Adrenal gland (tissue), 12 donors: ENCODE results near the gene YIF1B. TPM values are rescaled to one million over a fixed set of nuclear protein-coding genes. Genes with fewer than 3 reads are reported as not detected.

Experiments used
- DNase-seq, 7 donors: peaks; one replicate each; pipeline ENCODE4 v3.0.0-alpha.2; 2019 to 2020
- H3K27ac ChIP-seq, 5 donors: fragments of 200-600 bp; sonication (generic) in 4 of 5; 1 replicate in 3 of 5; 2 replicates in 2 of 5; pipeline versions ENCODE4 v1.5.1 to v1.8.0; 2016 to 2020; ENCODE audit warnings: mild to moderate bottlenecking in 1 of 5
- H3K27me3 ChIP-seq: fragments of 200-600 bp; 2 replicates; pipeline ENCODE4 v1.8.0; 2021
- H3K36me3 ChIP-seq, 2 donors: fragments of 200-600 bp; replicated peaks in 1 of 2; 1 replicate in 1 of 2; 2 replicates in 1 of 2; pipeline versions ENCODE4 v1.5.1 to v1.8.0; 2018 to 2022
- H3K4me1 ChIP-seq, 2 donors: fragments of 200-600 bp; replicated peaks in 1 of 2; 1 replicate in 1 of 2; 2 replicates in 1 of 2; pipeline versions ENCODE4 v1.5.1 to v1.8.0; 2018 to 2021
- H3K4me3 ChIP-seq, 4 donors: fragments of 200-600 bp; sonication (generic) in 3 of 4; one replicate each; pipeline ENCODE4 v1.5.1; 2016 to 2018
- H3K9me3 ChIP-seq, 3 donors: fragments of 200-600 bp; sonication (generic) in 1 of 3; replicated peaks in 1 of 3; 1 replicate in 2 of 3; 2 replicates in 1 of 3; pipeline versions ENCODE4 v1.5.1 to v1.8.0; 2016 to 2021
- POLR2A ChIP-seq, 2 donors: fragments of 450-650 bp; IDR thresholded peaks; one replicate each; pipeline ENCODE4 v1.6.1; 2017; ENCODE audit warnings: antibody characterized with exemption in 2 of 2, mild to moderate bottlenecking in 2 of 2, moderate library complexity in 1 of 2
- WGBS, 4 donors: extraction: QIAGEN DNeasy Blood & Tissue Kit in 2 of 4; methylation state at CpG; one replicate each; pipeline versions ENCODE4 v1.1.5 to v1.1.7; 2013 to 2017; 5-methylcytosine and 5-hydroxymethylcytosine counted together
- intact Hi-C, 2 donors: fragments of 100-400 bp; cut with DNase I; formaldehyde crosslinking; loops; one replicate each; pipeline versions ENCODE4 v1.14.1 to v1.15.0; 2022 to 2023
- polyA plus RNA-seq, 3 donors: library from polyadenylated mRNA; stranded (reverse); fragments of 200-250 nt in 2 of 3; fragments of 350-450 nt in 1 of 3; fragmentation: Illumina TruSeq in 1 of 3; extraction: RNeasy Lipid Tissue Mini Kit (QIAGEN cat#74804) in 1 of 3; gene quantifications; one replicate each; pipeline ENCODE4 v1.2.3, GENCODE V29; 2013 to 2014
- total RNA-seq, 9 donors: library from RNA; depleted of rRNA in 4 of 9; stranded (reverse); fragments of >200 nt in 4 of 9; fragments of 120-200 nt in 1 of 9; fragmentation: NEBNext Ultra II Directional in 1 of 9; extraction: Animal tissue kit (Norgen Biotek cat#: 25700) in 1 of 9; gene quantifications; one replicate each; pipeline versions ENCODE4 v1.1.0 to v1.2.4, GENCODE V29; 2013 to 2023
- TF ChIP-seq, protein P1 (sequence below), 6 experiments: fragments of 450-650 bp in 4 of 6; fragments of 200-600 bp in 2 of 6; sonication (generic) in 1 of 6; IDR thresholded peaks; 1 replicate in 5 of 6; 2 replicates in 1 of 6; pipeline versions ENCODE4 v1.5.1 to v1.8.0; 2016 to 2021; ENCODE audit warnings: antibody characterized with exemption in 6 of 6, mild to moderate bottlenecking in 2 of 6, moderate library complexity in 1 of 6
- donor health status: healthy with polysubstance abuse.
- donor health status: Bipolar disorder and iron deficiency.
- donor health status: DM: yes; HTN: yes; CAD: no.
- donor health status: DM: no; HTN: no; CAD: no.
- donor health status: DM: no; HTN: no; CAD: no.
- donor health status: DM: yes; HTN: yes; CAD: no.

The YIF1B gene
- total and polyA plus RNA-seq, 12 donors: 23.5 to 57.0 (median 39.6) TPM

- Histone ChIP-seq H3K4me3 (no peak overlapping the region), H3K4me1 (peaks cover 11 to 38% of the 10 kb centered on the region in 2 donors), H3K27me3 (no peaks in the 10 kb centered on the region), H3K9me3 (no peaks in the 10 kb centered on the region), H3K27ac (peak overlapping the region in 2 of 5 donors; percentile 85 to 93), H3K36me3 (no peaks in the 10 kb centered on the region)
- 83 to 89% (median 86%) methylated on average over 12 of the region's 12 CpGs for WGBS, 4 donors
- intact Hi-C loops: no loop called here
- no peak for TF ChIP-seq POLR2A (IDR thresholded peaks at IDR 0.05)
- TF ChIP-seq, protein P1, sequence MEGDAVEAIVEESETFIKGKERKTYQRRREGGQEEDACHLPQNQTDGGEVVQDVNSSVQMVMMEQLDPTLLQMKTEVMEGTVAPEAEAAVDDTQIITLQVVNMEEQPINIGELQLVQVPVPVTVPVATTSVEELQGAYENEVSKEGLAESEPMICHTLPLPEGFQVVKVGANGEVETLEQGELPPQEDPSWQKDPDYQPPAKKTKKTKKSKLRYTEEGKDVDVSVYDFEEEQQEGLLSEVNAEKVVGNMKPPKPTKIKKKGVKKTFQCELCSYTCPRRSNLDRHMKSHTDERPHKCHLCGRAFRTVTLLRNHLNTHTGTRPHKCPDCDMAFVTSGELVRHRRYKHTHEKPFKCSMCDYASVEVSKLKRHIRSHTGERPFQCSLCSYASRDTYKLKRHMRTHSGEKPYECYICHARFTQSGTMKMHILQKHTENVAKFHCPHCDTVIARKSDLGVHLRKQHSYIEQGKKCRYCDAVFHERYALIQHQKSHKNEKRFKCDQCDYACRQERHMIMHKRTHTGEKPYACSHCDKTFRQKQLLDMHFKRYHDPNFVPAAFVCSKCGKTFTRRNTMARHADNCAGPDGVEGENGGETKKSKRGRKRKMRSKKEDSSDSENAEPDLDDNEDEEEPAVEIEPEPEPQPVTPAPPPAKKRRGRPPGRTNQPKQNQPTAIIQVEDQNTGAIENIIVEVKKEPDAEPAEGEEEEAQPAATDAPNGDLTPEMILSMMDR (IDR thresholded peaks at IDR 0.05): no peak
- no peak for DNase-seq
Observed at GRCh38 chr19:38265921-38266429, 49.8 kb downstream of the YIF1B start.

GRCh38 chr19:38265213-38265861 is 50.4 kb downstream of the YIF1B start:
- no peak for TF ChIP-seq POLR2A (IDR thresholded peaks at IDR 0.05)
- TF ChIP-seq, protein P1 (IDR thresholded peaks at IDR 0.05): no peak

DNA sequence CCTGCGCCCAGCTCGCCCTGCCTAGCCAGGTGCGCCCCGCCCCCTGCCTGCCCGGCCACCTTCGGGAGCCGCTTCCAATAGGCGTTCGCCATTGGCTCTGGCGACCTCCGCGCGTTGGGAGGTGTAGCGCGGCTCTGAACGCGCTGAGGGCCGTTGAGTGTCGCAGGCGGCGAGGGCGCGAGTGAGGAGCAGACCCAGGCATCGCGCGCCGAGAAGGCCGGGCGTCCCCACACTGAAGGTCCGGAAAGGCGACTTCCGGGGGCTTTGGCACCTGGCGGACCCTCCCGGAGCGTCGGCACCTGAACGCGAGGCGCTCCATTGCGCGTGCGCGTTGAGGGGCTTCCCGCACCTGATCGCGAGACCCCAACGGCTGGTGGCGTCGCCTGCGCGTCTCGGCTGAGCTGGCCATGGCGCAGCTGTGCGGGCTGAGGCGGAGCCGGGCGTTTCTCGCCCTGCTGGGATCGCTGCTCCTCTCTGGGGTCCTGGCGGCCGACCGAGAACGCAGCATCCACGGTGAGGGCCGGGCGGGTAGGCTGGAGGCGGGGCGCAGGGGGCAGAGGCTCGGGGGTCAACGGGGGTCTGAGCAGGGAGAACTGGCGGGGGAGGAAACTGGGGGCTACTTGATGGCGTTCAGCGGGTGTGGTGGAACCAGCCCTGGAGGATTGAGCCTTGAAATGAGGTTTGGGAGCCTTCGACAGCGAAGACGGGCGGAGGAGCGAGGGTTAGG is 51.1 kb downstream of the YIF1B start, which contains the start of gene SPINT2:
TSS of gene SPINT2 (plus strand) at position 88 of the 727 bp plus-strand sequence. CDS start at position 408, 320 bp downstream.
- TF ChIP-seq, protein P1 (IDR thresholded peaks at IDR 0.05): no peak
- peak in 1 of 2 donors; percentile 6 for TF ChIP-seq POLR2A (IDR thresholded peaks at IDR 0.05)
- peak within 1 kb of the TSS in 4 of 5 donors; percentile 23 to 93 (median 72) for H3K27ac ChIP-seq
- H3K4me3 ChIP-seq: peak within 1 kb of the TSS in 2 of 4 donors; percentile 41 to 72
- intact Hi-C loops: no loop called here
- DNase-seq: peak in 2 of 7 donors; percentile 44 to 49
- WGBS, 4 donors: 10 to 65% (median 37%) methylated on average over 8 to 78 of the region's 78 CpGs
- H3K9me3 ChIP-seq: no peaks in the 10 kb centered on the region
- no peaks in the 10 kb centered on the region for H3K27me3 ChIP-seq
- no peaks in the 10 kb centered on the region for H3K36me3 ChIP-seq
- peaks cover 11 to 27% of the 10 kb centered on the region in 2 donors for H3K4me1 ChIP-seq

More at GRCh38 chr19:38265213-38265861, 50.4 kb downstream of the YIF1B start:
- Histone ChIP-seq H3K4me1 (peaks cover 11 to 32% of the 10 kb centered on the region in 2 donors), H3K4me3 (peak overlapping the region in 2 of 4 donors; percentile 41 to 72), H3K36me3 (no peaks in the 10 kb centered on the region), H3K27ac (peak overlapping the region in 4 of 5 donors; percentile 23 to 93 (median 72)), H3K27me3 (no peaks in the 10 kb centered on the region), H3K9me3 (no peaks in the 10 kb centered on the region)
- intact Hi-C loops: no loop called here
- WGBS, 4 donors: 58 to 68% (median 65%) methylated on average over 14 of the region's 14 CpGs
- no peak for DNase-seq
